Kidney epithelial cell (primary cell): Measurements from ENCODE around the gene FBXW12. TPM values are rescaled to one million over a fixed set of nuclear protein-coding genes. Genes with fewer than 3 reads are reported as not detected.
A peak's percentile ranks its signal among the peaks of the same experiment; 100 is the strongest.

Experiments
- DNase-seq: peaks from one replicate; pipeline ENCODE4 v3.0.0-alpha.2; 2010; ENCODE audit warnings: low read depth
- H3K27me3 ChIP-seq: 2 replicates; pipeline ENCODE4 v1.6.0; 2011; ENCODE audit warnings: low read length; ENCODE audit not compliant: control insufficient read depth, insufficient read depth
- H3K36me3 ChIP-seq: 2 replicates; pipeline ENCODE4 v1.5.1; 2011; ENCODE audit warnings: low read length; ENCODE audit not compliant: control insufficient read depth, insufficient read depth
- H3K4me3 ChIP-seq: 2 replicates; pipeline ENCODE4 v1.5.1; 2011; ENCODE audit warnings: low read depth, mild to moderate bottlenecking, control low read depth, low read length
- CTCF ChIP-seq: IDR thresholded peaks from 2 replicates; pipeline ENCODE4 v1.5.1; 2011; ENCODE audit warnings: mild to moderate bottlenecking, moderate library complexity, low read length, control low read depth, inconsistent platforms; ENCODE audit not compliant: insufficient read depth, poor library complexity, severe bottlenecking
- total RNA-seq: library from RNA; depleted of rRNA; stranded (reverse); fragments of >200 nt; gene quantifications from 2 replicates; pipeline ENCODE4 v1.2.3, GENCODE V29; 2015

Gene FBXW12
- total RNA-seq, 1 donor from 2014 or later: 0.46 TPM

DNA sequence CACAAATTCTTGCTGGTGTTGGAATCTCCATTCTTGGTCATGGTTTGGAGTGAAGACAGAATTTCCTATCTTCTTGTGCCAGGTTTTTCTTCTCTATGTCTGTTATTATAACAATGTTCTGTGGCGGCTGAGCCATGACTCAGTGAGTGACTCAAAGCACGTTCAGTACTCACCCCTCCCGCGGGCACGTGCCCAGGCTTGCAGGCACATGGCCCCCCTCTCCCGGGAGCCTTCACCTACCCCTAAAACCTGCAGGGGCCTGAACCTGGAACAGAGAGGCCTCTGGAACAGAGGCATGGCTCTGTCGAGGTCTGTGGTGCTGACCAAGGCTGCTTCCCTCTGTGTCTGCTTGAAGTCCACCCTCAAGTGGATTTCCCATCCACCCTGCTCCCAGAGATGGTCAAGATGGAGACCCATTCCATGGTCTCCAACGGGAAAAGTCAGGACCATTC, 30.3 kb downstream of the FBXW12 start:
- peaks cover 4% of the 10 kb centered on the region for H3K36me3 ChIP-seq
- TF ChIP-seq CTCF: no peak
- peak; percentile 44 for DNase-seq
- no peak overlapping the region for H3K4me3 ChIP-seq
- H3K27me3 ChIP-seq: no peaks in the 10 kb centered on the region

GRCh38 chr3:48402907-48403306, 30.9 kb downstream of the FBXW12 start:
- H3K4me3 ChIP-seq: no peak overlapping the region
- H3K27me3 ChIP-seq: no peaks in the 10 kb centered on the region
- no peak for DNase-seq
- TF ChIP-seq CTCF: no peak
- peaks cover 4% of the 10 kb centered on the region for H3K36me3 ChIP-seq

DNA sequence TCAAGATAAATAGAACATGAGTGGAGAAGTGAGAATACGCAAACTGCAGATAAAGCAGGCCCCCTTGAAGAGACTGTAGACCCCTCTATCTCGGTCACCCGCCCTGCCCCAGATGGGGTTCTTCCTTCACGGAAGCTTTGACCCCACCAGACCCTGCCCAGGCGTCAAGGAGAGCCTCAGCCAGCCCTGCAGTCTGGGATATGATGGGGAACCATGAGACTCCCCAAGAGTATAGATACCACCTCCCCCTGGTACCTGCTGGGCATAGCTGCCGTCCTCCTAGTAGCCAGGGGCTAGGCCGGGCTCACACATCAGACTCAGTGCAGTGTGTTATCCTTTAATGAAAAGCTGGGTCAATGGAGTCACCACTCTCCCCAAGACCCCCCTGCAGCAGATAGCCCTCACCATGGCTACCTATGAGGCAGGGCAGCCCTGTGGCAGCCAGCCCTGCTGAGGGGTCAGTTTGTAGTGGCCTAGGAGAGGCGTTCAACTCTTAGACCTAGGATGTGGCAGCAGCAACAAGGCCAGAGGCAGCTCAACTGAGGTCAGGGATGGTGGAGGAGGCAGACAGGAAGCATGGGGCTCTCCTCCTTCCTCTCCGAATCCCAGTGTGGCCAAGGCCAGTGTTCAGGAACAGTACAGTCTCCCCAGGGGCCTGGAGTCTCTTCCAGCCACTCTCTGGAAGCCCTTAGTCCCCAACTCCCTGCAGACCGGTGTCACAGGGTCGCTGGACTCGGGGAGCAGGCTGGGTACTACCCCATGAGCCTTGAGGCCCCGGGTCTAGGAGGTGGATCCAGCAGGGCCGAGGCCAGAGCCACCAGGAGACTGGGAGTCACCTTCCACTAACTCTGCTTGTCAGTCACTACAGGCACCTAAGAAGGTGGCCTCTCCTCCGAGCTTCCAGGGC, 31.8 kb downstream of the FBXW12 start:
- peaks cover 5% of the 10 kb centered on the region for H3K36me3 ChIP-seq

GRCh38 chr3:48404440-48405342, 32.7 kb downstream of the FBXW12 start:
- Histone ChIP-seq H3K36me3 (peaks cover 9% of the 10 kb centered on the region), H3K27me3 (no peaks in the 10 kb centered on the region), H3K4me3 (no peak overlapping the region)
- TF ChIP-seq CTCF: no peak
- no peak for DNase-seq

More for the DNA sequence above, 31.8 kb downstream of the FBXW12 start:
- no peak for TF ChIP-seq CTCF
- no peaks in the 10 kb centered on the region for H3K27me3 ChIP-seq
- H3K4me3 ChIP-seq: no peak overlapping the region
- DNase-seq: no peak

GRCh38 chr3:48405343-48405881, 33.4 kb downstream of the FBXW12 start:
- peaks cover 9% of the 10 kb centered on the region for H3K36me3 ChIP-seq
- no peak for DNase-seq
- no peaks in the 10 kb centered on the region for H3K27me3 ChIP-seq
- no peak overlapping the region for H3K4me3 ChIP-seq
- TF ChIP-seq CTCF: no peak
